Body of pancreas (tissue), 4 donors: ENCODE data around the gene NINJ1.

Experiments
- CTCF ChIP-seq, 7 experiments: fragments of 450-650 bp in 4 of 7; fragments of 200-600 bp in 3 of 7; sonication (generic) in 3 of 7; IDR thresholded peaks; one replicate each; pipeline ENCODE4 v1.5.1; 2016 to 2019; ENCODE audit warnings: antibody characterized with exemption in 7 of 7
- POLR2A ChIP-seq, 3 donors: fragments of 450-650 bp; IDR thresholded peaks; one replicate each; pipeline ENCODE4 v1.6.1; 2016; ENCODE audit warnings: antibody characterized with exemption in 3 of 3, mild to moderate bottlenecking in 2 of 3

GRCh38 chr9:93177676-93178075 lies 43.6 kb upstream of the NINJ1 start:
- no peak for TF ChIP-seq CTCF (IDR thresholded peaks at IDR 0.05)
- no peak for TF ChIP-seq POLR2A (IDR thresholded peaks at IDR 0.05)
